B cell (primary cell): ENCODE results near the gene ZFP92. TPM values are rescaled to one million over a fixed set of nuclear protein-coding genes. Genes with fewer than 3 reads are reported as not detected.

Source experiments
- ATAC-seq: fragments of 200-7000 bp; cut with Tn5 transposase; one replicate; pipeline ENCODE4 v1.10.0; 2021; ENCODE audit warnings: low read depth, mild to moderate bottlenecking, moderate number of reproducible peaks, moderate library complexity
- CTCF ChIA-PET: fragments of 350-600 bp; sonication (Branson Sonifier 250); formaldehyde crosslinking; loops from one replicate; lab custom pipeline; 2021; ENCODE audit warnings: antibody characterized with exemption, inconsistent platforms; lab: Charles Lee
- POLR2A ChIA-PET: fragments of 350-600 bp; sonication (Branson Sonifier 250); formaldehyde crosslinking; loops from one replicate; lab custom pipeline; 2021; ENCODE audit warnings: antibody characterized with exemption; lab: Charles Lee
- DNase-seq: peaks from one replicate; pipeline ENCODE4 v3.0.0; 2013
- H2AFZ ChIP-seq: 2 replicates; pipeline ENCODE4 v1.6.1; 2012; ENCODE audit warnings: mild to moderate bottlenecking, low read depth, low read length; ENCODE audit not compliant: insufficient read depth, poor library complexity, severe bottlenecking
- H3K27ac ChIP-seq, 2 donors: 1 replicate in 1 of 2; 2 replicates in 1 of 2; pipeline ENCODE4 v1.5.1; 2012 to 2013; ENCODE audit warnings: low read length in 2 of 2, mild to moderate bottlenecking in 2 of 2, moderate library complexity in 1 of 2
- H3K27me3 ChIP-seq, 4 experiments: fragments of 200-600 bp in 1 of 4; sonication (generic) in 1 of 4; replicated peaks in 1 of 4; 1 replicate in 2 of 4; 2 replicates in 2 of 4; pipeline versions ENCODE4 v1.6.1 to v1.7.0; 2013 to 2016; ENCODE audit warnings: low read length in 3 of 4, mild to moderate bottlenecking in 2 of 4, mixed read lengths in 1 of 4, moderate library complexity in 1 of 4; ENCODE audit not compliant: insufficient read depth in 4 of 4, control insufficient read depth in 3 of 4; ENCODE audit errors: control extremely low read depth in 1 of 4
- H3K36me3 ChIP-seq, 2 experiments: replicated peaks in 1 of 2; 1 replicate in 1 of 2; 2 replicates in 1 of 2; pipeline versions ENCODE4 v1.6.1 to v1.7.1; 2013; ENCODE audit warnings: low read length in 1 of 2; ENCODE audit not compliant: insufficient read depth in 2 of 2, control insufficient read depth in 1 of 2; ENCODE audit errors: control extremely low read depth in 1 of 2, extremely low read depth in 1 of 2
- H3K4me1 ChIP-seq, 2 donors: fragments of 200-600 bp in 1 of 2; sonication (generic) in 1 of 2; 1 replicate in 1 of 2; 2 replicates in 1 of 2; pipeline versions ENCODE4 v1.5.1 to v1.6.1; 2013 to 2017; ENCODE audit warnings: low read length in 2 of 2; ENCODE audit not compliant: control insufficient read depth in 2 of 2, insufficient read depth in 2 of 2
- H3K4me2 ChIP-seq: replicated peaks from 2 replicates; pipeline ENCODE3; 2012; ENCODE audit warnings: mild to moderate bottlenecking, low read depth, low read length; ENCODE audit not compliant: poor library complexity, severe bottlenecking
- H3K4me3 ChIP-seq, 5 experiments: fragments of 200-600 bp in 1 of 5; sonication (generic) in 1 of 5; 1 replicate in 3 of 5; 2 replicates in 2 of 5; pipeline versions ENCODE4 v1.5.1 to v1.7.0; 2011 to 2016; ENCODE audit warnings: low read length in 4 of 5, mild to moderate bottlenecking in 4 of 5, low read depth in 2 of 5, control low read depth in 1 of 5, moderate library complexity in 1 of 5; ENCODE audit not compliant: insufficient read depth in 1 of 5; ENCODE audit errors: control extremely low read depth in 1 of 5, extremely low read depth in 1 of 5
- H3K79me2 ChIP-seq: fragments of 200-600 bp; sonication (generic); one replicate; pipeline ENCODE4 v1.6.0; 2016; ENCODE audit warnings: low read length; ENCODE audit not compliant: control insufficient read depth, insufficient read depth
- H3K9ac ChIP-seq: fragments of 200-600 bp; sonication (generic); 2 replicates; pipeline ENCODE4 v1.6.1; 2017; ENCODE audit warnings: mild to moderate bottlenecking, low read length, moderate library complexity
- H3K9me3 ChIP-seq, 3 donors: one replicate each; pipeline versions ENCODE4 v1.6.1 to v1.7.1; 2013; ENCODE audit warnings: low read length in 2 of 3; ENCODE audit not compliant: control insufficient read depth in 2 of 3, insufficient read depth in 1 of 3; ENCODE audit errors: control extremely low read depth in 1 of 3
- H4K20me1 ChIP-seq: 2 replicates; pipeline ENCODE4 v1.6.0; 2012; ENCODE audit warnings: mild to moderate bottlenecking, low read length; ENCODE audit not compliant: insufficient read depth, control insufficient read depth, poor library complexity, severe bottlenecking
- H3K27ac Mint-ChIP-seq: one replicate; pipeline ENCODE4 v1.8.0; 2021; ENCODE audit warnings: mixed read lengths
- H3K27me3 Mint-ChIP-seq: one replicate; pipeline ENCODE4 v1.8.0; 2021; ENCODE audit warnings: mixed read lengths
- H3K4me1 Mint-ChIP-seq: one replicate; pipeline ENCODE4 v1.8.0; 2021; ENCODE audit warnings: mixed read lengths
- H3K4me3 Mint-ChIP-seq: one replicate; pipeline ENCODE4 v1.8.0; 2021; ENCODE audit warnings: mixed read lengths
- H3K9me3 Mint-ChIP-seq: one replicate; pipeline ENCODE4 v1.8.0; 2022; ENCODE audit warnings: mixed read lengths; ENCODE audit not compliant: insufficient read depth
- CTCF ChIP-seq: fragments of 200-600 bp; IDR thresholded peaks from one replicate; pipeline ENCODE4 v1.8.0; 2022; ENCODE audit warnings: antibody characterized with exemption, mild to moderate bottlenecking
- EZH2 ChIP-seq: IDR thresholded peaks from 2 replicates; pipeline ENCODE4 v1.6.1; 2012; ENCODE audit warnings: borderline replicate concordance, low read depth, mild to moderate bottlenecking, moderate library complexity, low read length; ENCODE audit not compliant: insufficient read depth, poor library complexity, severe bottlenecking
- WGBS: methylation state at CpG from one replicate; pipeline ENCODE4 v1.1.5; 2013; ENCODE audit warnings: missing lambda C conversion rate; ENCODE audit not compliant: insufficient coverage; 5-methylcytosine and 5-hydroxymethylcytosine counted together
- intact Hi-C: fragments of 100-400 bp; cut with micrococcal nuclease; formaldehyde crosslinking; loops from one replicate; pipeline ENCODE4 v1.10.0; 2022
- polyA plus RNA-seq: library from polyadenylated mRNA; depleted of rRNA; stranded (reverse); fragments of >200 nt; gene quantifications from 2 replicates; pipeline ENCODE4 v1.2.3, GENCODE V29; 2012
- total RNA-seq, 2 donors: library from RNA; stranded (reverse); fragments of 120-200 nt in 1 of 2; gene quantifications; 1 replicate in 1 of 2; 2 replicates in 1 of 2; pipeline versions ENCODE4 v1.2.3 to v1.2.4, GENCODE V29; 2013 to 2022

The ZFP92 gene
- total and polyA plus RNA-seq, 2 donors (not counting 1 experiment from before 2014, with no cell fraction given), result 0.24 to 1.6 TPM

- no peak for TF ChIP-seq EZH2
- TF ChIP-seq CTCF, result no peak
- H3K27me3 Mint-ChIP-seq, result no peaks in the 10 kb centered on the region
- H3K36me3 ChIP-seq, result no peaks in the 10 kb centered on the region
- no peak overlapping the region for H3K27ac ChIP-seq
- no peak for DNase-seq
- no peak overlapping the region for H3K4me3 Mint-ChIP-seq
- H3K79me2 ChIP-seq, result no peaks in the 10 kb centered on the region
- H3K27ac Mint-ChIP-seq, result no peak overlapping the region
- H3K27me3 ChIP-seq, result no peaks in the 10 kb centered on the region
- H4K20me1 ChIP-seq, result no peaks in the 10 kb centered on the region
- H2AFZ ChIP-seq, result no peak overlapping the region
- H3K9ac ChIP-seq, result no peak overlapping the region
- no peaks in the 10 kb centered on the region for H3K4me1 Mint-ChIP-seq
- ChIA-PET POLR2A (no interaction called here), CTCF (no interaction called here)
- ATAC-seq, result no peak
- no peaks in the 10 kb centered on the region for H3K9me3 Mint-ChIP-seq
- 96% methylated on average over 8 of the region's 8 CpGs for whole genome bisulfite sequencing
- H3K4me1 ChIP-seq, result peaks cover under 1 to 1% of the 10 kb centered on the region in 2 donors
- no peak overlapping the region for H3K4me3 ChIP-seq
- H3K9me3 ChIP-seq, result no peaks in the 10 kb centered on the region
- H3K4me2 ChIP-seq, result no peak overlapping the region
- intact Hi-C loops, result no loop called here
Observed at GRCh38 chrX:153417637-153418036, 6.4 kb downstream of the ZFP92 start.

- no peaks in the 10 kb centered on the region for H3K36me3 ChIP-seq
- H3K79me2 ChIP-seq, result no peaks in the 10 kb centered on the region
- Mint-ChIP-seq H3K9me3 (no peaks in the 10 kb centered on the region), H3K27me3 (no peaks in the 10 kb centered on the region), H3K27ac (no peak overlapping the region), H3K4me1 (no peaks in the 10 kb centered on the region), H3K4me3 (no peak overlapping the region)
- H3K9ac ChIP-seq, result no peak overlapping the region
- no peak overlapping the region for H2AFZ ChIP-seq
- no peak overlapping the region for H3K27ac ChIP-seq
- WGBS, result 98% methylated on average over 50 of the region's 91 CpGs
- ChIA-PET POLR2A (interaction anchor here (0.7 kb wide), 1 partner anchor 977 kb away, joined by 4 read pairs; no protein-coding TSS in a partner anchor), CTCF (no interaction called here)
- H3K4me1 ChIP-seq, result no peaks in the 10 kb centered on the region
- DNase-seq, result no peak
- H3K27me3 ChIP-seq, result no peaks in the 10 kb centered on the region
- H3K4me3 ChIP-seq, result no peak overlapping the region
- no peaks in the 10 kb centered on the region for H4K20me1 ChIP-seq
- no peak overlapping the region for H3K4me2 ChIP-seq
- TF ChIP-seq EZH2 (no peak), CTCF (no peak)
- no peak for ATAC-seq
- H3K9me3 ChIP-seq, result no peaks in the 10 kb centered on the region
- intact Hi-C loops, result no loop called here
Observed at GRCh38 chrX:153420851-153421599, 9.8 kb downstream of the ZFP92 start.
